Measurements from ENCODE around the gene CD27. TPM values are rescaled to one million over a fixed set of nuclear protein-coding genes. Genes with fewer than 3 reads are reported as not detected.

The CD27 gene
- total RNA-seq, 6 experiments from 2014 or later, result 0.33 to 1.2 (median 0.68) TPM; not detected in 1

Other genes starting within 250 kb of the CD27 start
- 10 to 100 TPM; 17.2 to 65.7 (median 34.2) TPM for gene CD9, start 244.6 kb upstream of the CD27 start, total RNA-seq
- gene PLEKHG6, start 134.3 kb upstream of the CD27 start, total RNA-seq, result 1 to 10 TPM; 2.3 to 5.5 (median 3.3) TPM
- 100 to 1,000 TPM in 4 of 6 experiments, 10 to 100 TPM in 2; 70.6 to 199 (median 117) TPM for gene TNFRSF1A, start 102.9 kb upstream of the CD27 start, total RNA-seq
- gene SCNN1A, start 69.4 kb upstream of the CD27 start, total RNA-seq, result 1 to 10 TPM; 2.1 to 9.5 (median 6.0) TPM
- 100 to 1,000 TPM in 3 of 6 experiments, 10 to 100 TPM in 3; 83.8 to 235 (median 103) TPM for gene LTBR, start 60.8 kb upstream of the CD27 start, total RNA-seq
- gene TAPBPL, start 7.1 kb downstream of the CD27 start, total RNA-seq, result 10 to 100 TPM; 13.8 to 29.3 (median 21.4) TPM
- gene VAMP1, start 25.7 kb downstream of the CD27 start, total RNA-seq, result 1 to 10 TPM; 3.5 to 6.5 (median 6.0) TPM
- 100 to 1,000 TPM in 1 of 6 experiments, 10 to 100 TPM in 5; 38.2 to 104 (median 80.2) TPM for gene MRPL51, start 48.3 kb downstream of the CD27 start, total RNA-seq
- 10 to 100 TPM in 2 of 6 experiments, 1 to 10 TPM in 4; 6.2 to 40.9 (median 8.4) TPM for gene NCAPD2, start 49.1 kb downstream of the CD27 start, total RNA-seq
- gene GAPDH, start 89.6 kb downstream of the CD27 start, total RNA-seq, result 1,000 to 10,000 TPM in 4 of 6 experiments, 100 to 1,000 TPM in 2; 788 to 3,247 (median 1,580) TPM
- gene IFFO1, start 111.1 kb downstream of the CD27 start, total RNA-seq, result 1 to 10 TPM; 5.5 to 9.3 (median 7.4) TPM
- gene NOP2, start 123.3 kb downstream of the CD27 start, total RNA-seq, result 10 to 100 TPM; 12.6 to 20.1 (median 18.5) TPM
- gene CHD4, start 162.4 kb downstream of the CD27 start, total RNA-seq, result 100 to 1,000 TPM in 1 of 6 experiments, 10 to 100 TPM in 5; 66.7 to 102 (median 82.3) TPM
- 1 to 10 TPM in 1 of 6 experiments, under 1 TPM in 5; 0.31 to 1.5 (median 0.78) TPM for gene LPAR5, start 191.0 kb downstream of the CD27 start, total RNA-seq
- gene ACRBP, start 202.5 kb downstream of the CD27 start, total RNA-seq, result 1 to 10 TPM in 4 of 6 experiments, under 1 TPM in 1, not detected in 1; 0.95 to 3.3 (median 1.7) TPM
- 10 to 100 TPM; 10.6 to 20.0 (median 17.0) TPM for gene ING4, start 218.2 kb downstream of the CD27 start, total RNA-seq
- gene ZNF384, start 244.4 kb downstream of the CD27 start, total RNA-seq, result 10 to 100 TPM; 11.9 to 22.3 (median 18.3) TPM

All from right lobe of liver (tissue), 5 donors.